Sigmoid colon (tissue), 7 donors: ENCODE measurements around the gene JAKMIP1. TPM values are rescaled to one million over a fixed set of nuclear protein-coding genes. Genes with fewer than 3 reads are reported as not detected.

ENCODE experiments used
- DNase-seq: peaks from one replicate; pipeline ENCODE4 v3.0.0-alpha.2; 2019
- H3K27ac ChIP-seq, 4 donors: fragments of 200-600 bp; sonication (generic); one replicate each; pipeline ENCODE4 v1.5.1; 2016 to 2019; ENCODE audit warnings: mild to moderate bottlenecking in 1 of 4
- H3K27me3 ChIP-seq, 3 donors: fragments of 200-600 bp; sonication (generic); one replicate each; pipeline ENCODE4 v1.5.1; 2019; ENCODE audit warnings: mild to moderate bottlenecking in 1 of 3
- H3K36me3 ChIP-seq, 4 donors: fragments of 200-600 bp; sonication (generic); one replicate each; pipeline ENCODE4 v1.5.1; 2016 to 2019
- H3K4me1 ChIP-seq, 4 donors: fragments of 200-600 bp; sonication (generic); one replicate each; pipeline ENCODE4 v1.5.1; 2017 to 2019
- H3K4me3 ChIP-seq, 4 donors: fragments of 200-600 bp; sonication (generic); one replicate each; pipeline ENCODE4 v1.5.1; 2017 to 2019; ENCODE audit warnings: mild to moderate bottlenecking in 2 of 4, moderate library complexity in 1 of 4
- H3K9me3 ChIP-seq, 4 donors: fragments of 200-600 bp in 3 of 4; sonication (generic) in 3 of 4; one replicate each; pipeline versions ENCODE4 v1.5.1 to v1.6.1; 2013 to 2019
- CTCF ChIP-seq, 4 experiments: fragments of 450-650 bp in 3 of 4; fragments of 200-600 bp in 1 of 4; IDR thresholded peaks; one replicate each; pipeline ENCODE4 v1.5.1; 2016 to 2019; ENCODE audit warnings: antibody characterized with exemption in 4 of 4, mild to moderate bottlenecking in 3 of 4, moderate library complexity in 2 of 4
- EP300 ChIP-seq, 4 donors: sonication (generic); formaldehyde crosslinking; IDR thresholded peaks; one replicate each; pipeline ENCODE4 v1.6.1; 2017; ENCODE audit warnings: antibody characterized with exemption in 4 of 4
- POLR2A ChIP-seq, 2 donors: fragments of 450-650 bp; IDR thresholded peaks; one replicate each; pipeline ENCODE4 v1.6.1; 2016; ENCODE audit warnings: antibody characterized with exemption in 2 of 2, mild to moderate bottlenecking in 2 of 2, moderate library complexity in 2 of 2
- POLR2AphosphoS5 ChIP-seq, 4 donors: sonication (generic); formaldehyde crosslinking; IDR thresholded peaks; one replicate each; pipeline ENCODE4 v1.6.1; 2017; ENCODE audit warnings: antibody characterized with exemption in 4 of 4
- WGBS, 2 donors: extraction: QIAGEN DNeasy Blood & Tissue Kit; methylation state at CpG; one replicate each; pipeline ENCODE4 v1.1.7; 2013; 5-methylcytosine and 5-hydroxymethylcytosine counted together
- intact Hi-C: fragments of 100-400 bp; cut with DNase I; formaldehyde crosslinking; loops from one replicate; pipeline ENCODE4 v1.15.1; 2023
- polyA plus RNA-seq, 3 donors: library from polyadenylated mRNA; stranded (reverse); fragments of 200-250 nt; gene quantifications; one replicate each; pipeline ENCODE4 v1.2.3, GENCODE V29; 2013
- total RNA-seq, 4 donors: library from RNA; depleted of rRNA; stranded (reverse); fragments of >200 nt; gene quantifications; one replicate each; pipeline ENCODE4 v1.1.0, GENCODE V29; 2016
- donor health status: healthy with polysubstance abuse.
- donor health status: Bipolar disorder and iron deficiency.
- donor health status: healthy.

The JAKMIP1 gene
- total and polyA plus RNA-seq, 7 donors: 0.49 to 3.9 (median 1.8) TPM; not detected in 2

GRCh38 chr4:6118201-6118600 lies 82.1 kb downstream of the JAKMIP1 start:
- Histone ChIP-seq H3K27me3 (peaks cover 0 to 23% (median 0%) of the 10 kb centered on the region in 3 donors), H3K36me3 (no peaks in the 10 kb centered on the region), H3K4me1 (no peaks in the 10 kb centered on the region), H3K27ac (no peak overlapping the region), H3K4me3 (no peak overlapping the region), H3K9me3 (no peaks in the 10 kb centered on the region)
- no peak for DNase-seq
- intact Hi-C loops: no loop called here
- 75 to 89% methylated on average over 7 of the region's 7 CpGs for WGBS, 2 donors
- TF ChIP-seq POLR2A (IDR thresholded peaks at IDR 0.05) (no peak), CTCF (IDR thresholded peaks at IDR 0.05) (no peak), EP300 (IDR thresholded peaks at IDR 0.05) (no peak), POLR2AphosphoS5 (IDR thresholded peaks at IDR 0.05) (no peak)

GRCh38 chr4:6116696-6117285 lies 83.6 kb downstream of the JAKMIP1 start:
- Histone ChIP-seq H3K27me3 (peaks cover 0 to 31% (median 0%) of the 10 kb centered on the region in 3 donors), H3K4me1 (no peaks in the 10 kb centered on the region), H3K36me3 (no peaks in the 10 kb centered on the region), H3K27ac (no peak overlapping the region), H3K4me3 (no peak overlapping the region), H3K9me3 (no peaks in the 10 kb centered on the region)
- TF ChIP-seq POLR2AphosphoS5 (IDR thresholded peaks at IDR 0.05): no peak
- no peak for TF ChIP-seq POLR2A (IDR thresholded peaks at IDR 0.05)
- TF ChIP-seq EP300 (IDR thresholded peaks at IDR 0.05): no peak
- no peak for TF ChIP-seq CTCF (IDR thresholded peaks at IDR 0.05)
- intact Hi-C loops: no loop called here
- no peak for DNase-seq
- WGBS, 2 donors: 37 to 40% methylated on average over 15 of the region's 15 CpGs

- H3K27me3 ChIP-seq: peaks cover 0 to 31% (median 0%) of the 10 kb centered on the region in 3 donors
- no peak overlapping the region for H3K4me3 ChIP-seq
- no peak for TF ChIP-seq CTCF (IDR thresholded peaks at IDR 0.05)
- WGBS, 2 donors: 69 to 79% methylated on average over 23 of the region's 23 CpGs
- no peaks in the 10 kb centered on the region for H3K9me3 ChIP-seq
- H3K27ac ChIP-seq: no peak overlapping the region
- no peaks in the 10 kb centered on the region for H3K36me3 ChIP-seq
- intact Hi-C loops: no loop called here
- no peaks in the 10 kb centered on the region for H3K4me1 ChIP-seq
- no peak for DNase-seq
Observed at GRCh38 chr4:6115746-6116586, 84.4 kb downstream of the JAKMIP1 start.

GRCh38 chr4:6115342-6115741 lies 85.0 kb downstream of the JAKMIP1 start:
- Histone ChIP-seq H3K4me1 (no peaks in the 10 kb centered on the region), H3K27me3 (peaks cover 0 to 31% (median 0%) of the 10 kb centered on the region in 3 donors), H3K27ac (no peak overlapping the region), H3K36me3 (no peaks in the 10 kb centered on the region), H3K4me3 (no peak overlapping the region), H3K9me3 (no peaks in the 10 kb centered on the region)
- no peak for DNase-seq
- intact Hi-C loops: no loop called here
- TF ChIP-seq EP300 (IDR thresholded peaks at IDR 0.05): no peak
- TF ChIP-seq POLR2AphosphoS5 (IDR thresholded peaks at IDR 0.05): no peak
- no peak for TF ChIP-seq POLR2A (IDR thresholded peaks at IDR 0.05)
- TF ChIP-seq CTCF (IDR thresholded peaks at IDR 0.05): no peak
- WGBS, 2 donors: 44 to 69% methylated on average over 5 of the region's 5 CpGs
